DMS 273 treated with DMSO at 0.1 percent for 48 hours (cell line): ENCODE measurements around the gene OR4C3.
"Not testable (repeated sequence)": the region's sequence is repeated elsewhere in the genome, so short reads cannot be mapped to it uniquely, and the experiment has no call there.

ENCODE experiments used
- DNase-seq: peaks from one replicate; lab custom pipeline; 2025; lab: John Stamatoyannopoulos, UW

The OR4C3 gene

GRCh38 chr11:48324620-48325019, at the start of gene OR4C3:
Gene OR4C3 (plus strand): TSS chr11:48324920. CDS start chr11:48325022, 102 bp downstream.
- not testable (repeated sequence) for DNase-seq

- DNase-seq: no peak
Measured at GRCh38 chr11:48305923-48306322, 18.8 kb upstream of the OR4C3 start, which contains the start of gene OR4S1. Gene OR4S1 (plus strand): TSS chr11:48306223. CDS start chr11:48306223, 0 bp downstream.

GRCh38 chr11:48307760-48308386, 16.8 kb upstream of the OR4C3 start:
- DNase-seq: no peak

DNA sequence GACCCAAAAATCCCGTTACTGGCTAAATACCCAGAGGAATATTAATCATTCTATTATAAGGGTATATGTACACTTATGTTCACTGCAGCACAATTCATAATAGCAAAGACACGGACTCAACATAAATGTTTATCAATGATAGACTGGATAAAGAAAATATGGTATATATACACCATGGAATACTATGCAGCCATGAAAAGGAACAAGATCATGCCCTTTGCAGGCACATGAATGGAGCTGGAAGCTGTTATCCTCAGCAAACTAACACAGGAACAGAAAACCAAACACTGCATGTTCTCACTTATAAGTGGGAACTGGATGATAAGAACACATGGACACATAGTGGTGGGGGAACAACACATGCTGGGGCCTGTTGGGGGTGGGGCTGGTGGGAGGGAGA, 11.1 kb upstream of the OR4C3 start:
- not testable (repeated sequence) for DNase-seq

DNA sequence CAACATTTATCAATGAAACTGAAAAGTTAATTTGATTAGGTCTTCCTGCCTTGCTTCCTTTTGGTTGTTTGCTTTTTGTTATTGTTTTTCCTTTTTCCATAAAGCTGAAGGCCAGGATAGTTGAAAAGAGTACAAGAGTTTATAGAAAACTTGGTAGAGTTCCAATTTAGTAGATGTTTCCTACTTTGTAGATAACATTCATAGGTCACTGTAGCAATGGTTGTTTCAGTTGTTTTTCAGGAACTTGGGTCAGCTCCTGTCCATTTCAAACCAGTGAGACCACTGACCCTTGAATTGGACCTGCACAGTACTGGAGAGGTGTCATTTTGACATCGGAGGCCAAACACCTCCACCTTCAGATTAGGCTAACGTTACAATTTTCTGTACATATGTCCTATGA, 4.9 kb upstream of the OR4C3 start:
- DNase-seq: not testable (repeated sequence)

- no peak for DNase-seq
Measured at GRCh38 chr11:48341466-48341865, 16.7 kb downstream of the OR4C3 start.

GRCh38 chr11:48342505-48342904, 17.8 kb downstream of the OR4C3 start:
- not testable (repeated sequence) for DNase-seq

DNA sequence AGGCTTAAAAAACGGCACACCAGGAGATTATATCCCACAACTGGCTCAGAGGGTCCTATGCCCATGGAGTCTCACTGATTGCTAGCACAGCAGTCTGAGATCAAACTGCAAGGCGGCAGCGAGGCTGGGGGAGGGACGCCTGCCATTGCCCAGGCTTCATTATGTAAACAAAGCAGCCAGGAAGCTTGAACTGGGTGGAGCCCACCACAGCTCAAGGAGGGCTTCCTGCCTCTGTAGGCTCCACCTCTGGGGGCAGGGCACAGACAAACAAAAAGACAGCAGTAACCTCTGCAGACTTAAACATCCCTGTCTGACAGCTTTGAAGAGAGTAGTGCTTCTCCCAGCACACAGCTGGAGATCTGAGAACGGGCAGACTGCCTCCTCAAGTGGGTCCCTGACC, 21.6 kb downstream of the OR4C3 start:
- not testable (repeated sequence) for DNase-seq

- no peak for DNase-seq
Measured at GRCh38 chr11:48354013-48354412, 29.3 kb downstream of the OR4C3 start.

DNA sequence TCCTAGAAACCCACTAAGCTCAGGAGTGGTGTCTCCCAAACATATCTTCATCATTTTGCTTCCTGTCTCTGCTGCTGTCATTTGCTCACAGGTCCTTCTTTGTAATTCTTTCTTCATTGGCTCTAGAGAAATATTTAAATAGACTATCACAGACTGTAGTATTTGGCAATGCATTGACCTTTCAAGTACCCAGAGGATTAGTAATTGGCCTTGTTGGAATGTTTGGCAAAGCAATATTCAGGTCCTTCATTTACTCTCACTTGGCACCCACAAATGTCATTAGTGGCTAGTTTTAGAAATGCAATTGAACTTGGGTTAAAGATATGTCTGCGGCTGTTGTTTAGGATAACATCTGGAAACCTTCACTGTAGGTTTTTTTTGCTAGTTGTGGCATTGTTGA, 30.0 kb downstream of the OR4C3 start:
- DNase-seq: no peak

DNA sequence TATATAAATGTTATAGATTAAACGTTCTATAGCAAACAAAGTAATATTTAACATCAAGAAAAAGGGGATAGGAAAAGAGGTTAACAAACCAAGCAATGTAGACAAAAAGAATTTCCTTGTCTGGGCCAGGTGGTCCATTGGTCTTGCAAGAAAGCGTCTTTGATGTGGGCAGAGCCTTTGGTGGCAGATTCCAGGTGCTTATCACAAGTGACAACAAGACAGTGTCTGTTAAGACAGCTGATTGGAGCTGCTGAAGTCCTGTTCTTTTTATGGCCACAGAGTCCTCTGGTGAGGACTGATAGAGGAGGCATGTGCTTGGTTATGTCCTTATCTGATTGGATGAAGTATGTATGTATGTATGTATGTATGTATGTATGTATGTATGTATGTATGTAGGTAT, 36.6 kb downstream of the OR4C3 start:
- not testable (repeated sequence) for DNase-seq

DNA sequence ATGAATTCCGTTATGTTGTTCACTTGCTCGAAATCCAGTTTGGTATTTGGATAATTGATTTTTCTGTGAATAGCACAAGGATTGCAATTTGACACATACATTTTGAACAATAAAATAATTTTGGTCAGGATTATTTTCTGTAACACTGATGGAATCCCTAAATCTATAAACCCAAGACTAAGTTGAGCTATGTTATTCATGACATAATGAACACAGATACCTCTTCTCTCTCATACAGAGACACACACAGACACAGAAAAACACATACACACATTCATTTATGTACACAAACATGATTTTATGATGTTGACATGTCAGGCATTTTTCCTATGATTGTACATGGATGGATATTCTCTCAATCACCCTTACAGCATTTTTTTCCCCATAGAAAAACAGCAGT, 41.6 kb downstream of the OR4C3 start, which contains the start of gene OR4C5:
Gene OR4C5 (minus strand): TSS at position 101 of the 400 bp plus-strand sequence. CDS start 0 bp downstream, at position 101.
- no peak for DNase-seq
